Thymus (tissue), 11 donors: ENCODE data around the gene CENPF. TPM values are rescaled to one million over a fixed set of nuclear protein-coding genes. Genes with fewer than 3 reads are reported as not detected.

ENCODE experiments used
- DNase-seq, 9 donors: peaks; one replicate each; pipeline ENCODE4 v3.0.0-alpha.2; 2013; ENCODE audit warnings: low spot score in 9 of 9, low read depth in 6 of 9, missing footprints in 1 of 9
- H3K27ac ChIP-seq, 2 donors: one replicate each; pipeline ENCODE4 v1.5.1; 2013; ENCODE audit warnings: control low read depth in 1 of 2, low read depth in 1 of 2, low read length in 1 of 2, mild to moderate bottlenecking in 1 of 2, moderate library complexity in 1 of 2
- H3K27me3 ChIP-seq, 2 donors: one replicate each; pipeline ENCODE4 v1.5.1; 2013; ENCODE audit warnings: low read length in 1 of 2; ENCODE audit not compliant: control insufficient read depth in 2 of 2, insufficient read depth in 1 of 2
- H3K36me3 ChIP-seq, 2 donors: one replicate each; pipeline ENCODE4 v1.5.1; 2013; ENCODE audit warnings: low read length in 1 of 2, mild to moderate bottlenecking in 1 of 2, moderate library complexity in 1 of 2; ENCODE audit not compliant: control insufficient read depth in 2 of 2, insufficient read depth in 2 of 2
- H3K4me1 ChIP-seq, 2 donors: one replicate each; pipeline ENCODE4 v1.5.1; 2013; ENCODE audit warnings: low read length in 2 of 2; ENCODE audit not compliant: control insufficient read depth in 2 of 2, insufficient read depth in 2 of 2
- H3K4me3 ChIP-seq, 2 donors: one replicate each; pipeline ENCODE4 v1.5.1; 2013; ENCODE audit warnings: low read length in 2 of 2, control low read depth in 1 of 2, mild to moderate bottlenecking in 1 of 2
- H3K9me3 ChIP-seq, 2 donors: one replicate each; pipeline ENCODE4 v1.5.1; 2013; ENCODE audit warnings: low read length in 1 of 2, mild to moderate bottlenecking in 1 of 2; ENCODE audit not compliant: control insufficient read depth in 2 of 2, insufficient read depth in 1 of 2
- WGBS: extraction: QIAGEN DNeasy Blood & Tissue Kit; methylation state at CpG from one replicate; pipeline ENCODE4 v1.1.7; 2013; 5-methylcytosine and 5-hydroxymethylcytosine counted together
- polyA plus RNA-seq: library from polyadenylated mRNA; stranded (reverse); fragments of 200-250 nt; gene quantifications from one replicate; pipeline ENCODE4 v1.2.3, GENCODE V29; 2013
- total RNA-seq: library from RNA; stranded (reverse); fragments of 120-200 nt; gene quantifications from one replicate; pipeline ENCODE4 v1.2.4, GENCODE V29; 2013
- donor health status: healthy.

Gene CENPF
- total and polyA plus RNA-seq, 2 donors, result 8.0 to 85.8 TPM

- Histone ChIP-seq H3K27ac (no peak overlapping the region), H3K4me1 (no peaks in the 10 kb centered on the region), H3K36me3 (no peaks in the 10 kb centered on the region), H3K9me3 (no peaks in the 10 kb centered on the region), H3K27me3 (no peaks in the 10 kb centered on the region), H3K4me3 (no peak overlapping the region)
- WGBS, result 87% methylated on average over 7 of the region's 7 CpGs
- no peak for DNase-seq
Observed at GRCh38 chr1:214582289-214582891, 20.6 kb upstream of the CENPF start.

GRCh38 chr1:214583113-214583512, 19.9 kb upstream of the CENPF start:
- no peaks in the 10 kb centered on the region for H3K27me3 ChIP-seq
- DNase-seq, result no peak
- H3K36me3 ChIP-seq, result no peaks in the 10 kb centered on the region
- 93% methylated on average over 6 of the region's 6 CpGs for WGBS
- H3K4me1 ChIP-seq, result no peaks in the 10 kb centered on the region
- no peaks in the 10 kb centered on the region for H3K9me3 ChIP-seq
- no peak overlapping the region for H3K27ac ChIP-seq
- H3K4me3 ChIP-seq, result no peak overlapping the region

GRCh38 chr1:214583824-214584554, 19.0 kb upstream of the CENPF start:
- Histone ChIP-seq H3K4me1 (no peaks in the 10 kb centered on the region), H3K4me3 (no peak overlapping the region), H3K9me3 (no peaks in the 10 kb centered on the region), H3K27me3 (no peaks in the 10 kb centered on the region), H3K27ac (no peak overlapping the region), H3K36me3 (no peaks in the 10 kb centered on the region)
- no peak for DNase-seq
- WGBS, result 97% methylated on average over 7 of the region's 7 CpGs

GRCh38 chr1:214584805-214585766, 17.9 kb upstream of the CENPF start:
- DNase-seq, result peak in 4 of 9 donors; percentile 5 to 50 (median 17)
- 81% methylated on average over 1 of the region's 1 CpG for WGBS
- no peaks in the 10 kb centered on the region for H3K9me3 ChIP-seq

GRCh38 chr1:214586621-214587020, 16.4 kb upstream of the CENPF start:
- WGBS, result 98% methylated on average over 3 of the region's 3 CpGs
- no peak overlapping the region for H3K27ac ChIP-seq
- no peak for DNase-seq
- no peaks in the 10 kb centered on the region for H3K9me3 ChIP-seq
- no peaks in the 10 kb centered on the region for H3K4me1 ChIP-seq
- no peaks in the 10 kb centered on the region for H3K27me3 ChIP-seq
- no peaks in the 10 kb centered on the region for H3K36me3 ChIP-seq
- H3K4me3 ChIP-seq, result no peak overlapping the region

More at GRCh38 chr1:214584805-214585766, 17.9 kb upstream of the CENPF start:
- H3K4me3 ChIP-seq, result no peak overlapping the region
- H3K27ac ChIP-seq, result no peak overlapping the region
- no peaks in the 10 kb centered on the region for H3K4me1 ChIP-seq
- H3K36me3 ChIP-seq, result no peaks in the 10 kb centered on the region
- H3K27me3 ChIP-seq, result no peaks in the 10 kb centered on the region

GRCh38 chr1:214587165-214587564, 15.8 kb upstream of the CENPF start:
- no peaks in the 10 kb centered on the region for H3K4me1 ChIP-seq
- 93% methylated on average over 5 of the region's 5 CpGs for whole genome bisulfite sequencing
- no peak overlapping the region for H3K4me3 ChIP-seq

GRCh38 chr1:214588963-214589597, 13.9 kb upstream of the CENPF start:
- H3K27me3 ChIP-seq, result no peaks in the 10 kb centered on the region
- H3K4me3 ChIP-seq, result no peak overlapping the region
- no peak overlapping the region for H3K27ac ChIP-seq
- DNase-seq, result no peak
- H3K4me1 ChIP-seq, result no peaks in the 10 kb centered on the region
- WGBS, result 97% methylated on average over 4 of the region's 4 CpGs
- H3K9me3 ChIP-seq, result no peaks in the 10 kb centered on the region
- H3K36me3 ChIP-seq, result no peaks in the 10 kb centered on the region

More at GRCh38 chr1:214587165-214587564, 15.8 kb upstream of the CENPF start:
- Histone ChIP-seq H3K9me3 (no peaks in the 10 kb centered on the region), H3K27ac (no peak overlapping the region), H3K36me3 (no peaks in the 10 kb centered on the region), H3K27me3 (no peaks in the 10 kb centered on the region)
- no peak for DNase-seq

- DNase-seq, result no peak
- Histone ChIP-seq H3K27me3 (no peaks in the 10 kb centered on the region), H3K36me3 (no peaks in the 10 kb centered on the region), H3K4me1 (no peaks in the 10 kb centered on the region), H3K4me3 (no peak overlapping the region), H3K9me3 (no peaks in the 10 kb centered on the region), H3K27ac (no peak overlapping the region)
- WGBS, result 91% methylated on average over 5 of the region's 5 CpGs
Observed at GRCh38 chr1:214590696-214591095, 12.3 kb upstream of the CENPF start.
